COLO829 (cell line): Measurements from ENCODE around the gene SKI.
"Not testable (repeated sequence)": the region's sequence is repeated elsewhere in the genome, so short reads cannot be mapped to it uniquely, and the experiment has no call there.

ENCODE experiments used
- DNase-seq: peaks from one replicate; pipeline ENCODE4 v3.0.0; 2012; ENCODE audit warnings: low spot score

The SKI gene

DNA sequence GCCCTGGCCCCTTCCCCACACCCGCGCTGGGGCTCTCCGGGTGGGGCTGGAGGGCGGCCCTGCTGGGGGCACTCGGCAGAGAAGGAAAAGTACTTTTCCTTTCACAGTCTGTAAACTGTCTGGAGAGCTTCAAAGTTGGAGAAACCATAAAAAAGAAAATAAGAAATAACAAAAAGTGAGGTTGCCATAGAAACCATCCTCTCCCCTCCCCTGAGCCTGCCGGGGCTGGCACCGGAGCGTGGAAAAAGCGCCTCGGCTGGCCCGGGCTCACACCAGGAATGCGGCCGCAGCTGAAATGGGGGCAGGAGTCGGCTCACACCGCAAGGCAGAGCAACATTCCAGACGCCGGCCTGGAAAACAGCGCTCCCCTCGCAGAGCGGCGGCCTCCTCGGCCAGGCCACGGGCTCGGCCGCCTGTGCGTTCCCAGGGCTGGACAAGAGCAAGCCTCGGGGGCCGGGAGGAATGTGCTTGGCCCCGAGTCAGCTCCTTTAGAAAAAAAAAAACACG is 94.0 kb downstream of the SKI start:
- DNase-seq: no peak

GRCh38 chr1:2322581-2323211 is 94.6 kb downstream of the SKI start:
- DNase-seq: no peak

- no peak for DNase-seq
Measured at GRCh38 chr1:2323451-2323974, 95.4 kb downstream of the SKI start.

- DNase-seq: no peak
Measured at GRCh38 chr1:2324553-2325366, 96.6 kb downstream of the SKI start.

DNA sequence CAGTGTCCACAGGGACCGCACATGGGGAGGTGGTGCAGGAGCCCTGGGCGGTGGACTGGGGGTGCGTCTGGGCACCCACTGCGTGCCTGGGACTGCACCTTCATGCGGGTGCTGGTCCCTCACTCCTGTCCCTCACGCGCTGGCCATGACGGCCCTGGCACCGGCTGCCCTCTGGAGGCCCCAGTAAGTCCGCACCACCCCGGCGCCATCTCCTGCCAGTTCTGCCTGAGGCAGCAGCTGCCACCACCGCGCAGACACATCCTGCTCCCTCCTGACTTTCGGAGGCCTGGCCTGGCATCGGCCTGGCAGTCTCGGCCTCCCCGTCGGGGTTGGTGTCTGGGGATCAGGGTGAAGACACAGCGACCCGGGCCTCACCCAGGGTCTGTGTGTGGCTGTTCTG is 98.4 kb downstream of the SKI start:
- DNase-seq: no peak

DNA sequence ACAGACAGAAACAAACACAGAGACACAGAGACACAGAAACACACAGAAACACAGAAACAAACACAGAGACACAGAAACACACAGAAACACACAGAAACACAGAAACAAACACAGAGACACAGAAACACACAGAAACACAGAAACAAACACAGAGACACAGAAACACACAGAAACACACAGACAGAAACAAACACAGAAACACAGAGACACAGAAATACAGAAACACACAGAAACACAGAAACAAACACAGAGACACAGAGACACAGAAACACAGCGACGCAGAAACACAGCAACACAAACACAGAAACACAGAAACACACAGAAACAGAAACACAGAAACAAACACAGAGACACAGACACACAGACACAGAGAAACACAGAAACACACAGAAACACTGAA is 99.0 kb downstream of the SKI start:
- not testable (repeated sequence) for DNase-seq

GRCh38 chr1:2327841-2328240 is 99.7 kb downstream of the SKI start:
- DNase-seq: no peak

DNA sequence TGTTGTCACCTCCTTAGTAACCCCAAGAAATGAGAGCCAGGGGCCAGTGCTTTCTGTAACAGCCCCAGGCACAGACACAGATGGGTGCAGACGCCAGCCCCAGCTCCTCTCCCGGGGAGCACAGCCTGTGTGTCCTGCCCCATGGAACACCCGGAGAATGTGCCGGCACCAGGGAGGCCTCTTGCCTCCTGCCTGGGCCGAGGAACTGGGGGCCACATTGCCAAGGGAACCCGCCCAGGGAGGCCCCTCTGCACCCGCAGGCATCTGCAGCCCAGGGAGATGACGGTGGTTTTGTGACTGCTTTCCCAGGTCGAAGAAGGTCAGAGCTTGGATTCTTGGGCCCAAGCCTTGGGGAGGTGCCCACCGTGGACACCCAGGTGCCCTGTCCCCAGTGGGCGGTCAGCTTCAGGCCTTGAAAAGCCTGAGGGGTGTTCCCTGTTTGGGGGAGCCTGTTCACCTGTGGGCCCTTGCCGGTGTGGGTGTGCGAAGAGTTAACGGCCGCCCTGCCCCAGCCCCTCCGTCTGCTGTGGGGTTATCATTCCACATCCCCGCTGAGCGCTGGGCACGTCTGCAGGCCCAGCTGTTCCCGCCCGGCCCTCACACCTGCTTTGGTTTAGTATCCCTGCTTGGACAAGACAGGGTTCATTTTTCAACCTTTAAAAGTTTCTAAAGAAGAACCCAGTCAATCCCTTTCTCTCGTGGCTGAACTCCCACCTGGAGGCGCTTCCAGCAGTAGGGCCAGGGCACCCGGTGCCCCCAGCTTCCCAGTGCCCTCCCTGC is 100.7 kb downstream of the SKI start:
- no peak for DNase-seq

DNA sequence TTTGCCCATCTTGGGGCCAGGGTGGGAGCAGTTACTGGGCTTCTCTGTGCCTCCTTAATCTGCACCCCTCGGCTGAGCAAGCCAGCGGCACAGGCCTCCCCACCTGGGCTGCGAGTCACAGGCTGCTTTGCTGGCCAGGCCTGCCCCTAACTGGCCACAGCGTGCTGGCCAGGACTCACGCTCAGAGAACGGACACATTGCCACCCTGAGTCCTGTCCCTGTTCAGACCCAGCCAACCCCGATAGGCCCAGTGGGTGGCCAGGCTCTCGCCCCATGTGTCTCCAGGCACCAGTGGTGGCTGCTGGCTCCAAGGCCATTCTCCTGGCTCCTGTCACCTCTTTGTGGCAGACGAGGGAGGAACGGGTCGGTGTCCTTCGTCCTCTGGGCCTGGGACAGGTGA is 101.9 kb downstream of the SKI start:
- no peak for DNase-seq

GRCh38 chr1:2330519-2331199 is 102.5 kb downstream of the SKI start:
- DNase-seq: no peak

- no peak for DNase-seq
Measured at GRCh38 chr1:2331200-2331544, 103.1 kb downstream of the SKI start.

DNA sequence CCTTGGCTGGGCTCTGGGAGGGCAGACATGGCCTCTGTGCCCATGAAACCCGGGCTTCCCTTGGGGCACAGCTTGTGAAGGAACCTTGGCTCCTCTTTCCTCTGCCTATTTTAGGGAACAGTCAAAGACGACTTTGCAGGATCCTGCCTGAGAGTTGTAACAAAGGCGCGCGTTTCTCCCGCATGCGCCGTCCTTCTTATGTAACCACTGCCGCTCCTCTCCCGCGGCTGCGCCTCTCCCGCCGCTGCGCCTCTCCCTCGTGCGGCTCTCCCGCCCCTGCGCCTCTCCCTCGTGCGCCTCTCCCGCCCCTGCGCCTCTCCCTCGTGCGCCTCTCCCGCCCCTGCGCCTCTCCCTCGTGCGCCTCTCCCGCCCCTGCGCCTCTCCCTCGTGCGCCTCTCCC is 103.5 kb downstream of the SKI start:
- DNase-seq: not testable (repeated sequence)

GRCh38 chr1:2334366-2334765 is 106.2 kb downstream of the SKI start:
- DNase-seq: no peak

DNA sequence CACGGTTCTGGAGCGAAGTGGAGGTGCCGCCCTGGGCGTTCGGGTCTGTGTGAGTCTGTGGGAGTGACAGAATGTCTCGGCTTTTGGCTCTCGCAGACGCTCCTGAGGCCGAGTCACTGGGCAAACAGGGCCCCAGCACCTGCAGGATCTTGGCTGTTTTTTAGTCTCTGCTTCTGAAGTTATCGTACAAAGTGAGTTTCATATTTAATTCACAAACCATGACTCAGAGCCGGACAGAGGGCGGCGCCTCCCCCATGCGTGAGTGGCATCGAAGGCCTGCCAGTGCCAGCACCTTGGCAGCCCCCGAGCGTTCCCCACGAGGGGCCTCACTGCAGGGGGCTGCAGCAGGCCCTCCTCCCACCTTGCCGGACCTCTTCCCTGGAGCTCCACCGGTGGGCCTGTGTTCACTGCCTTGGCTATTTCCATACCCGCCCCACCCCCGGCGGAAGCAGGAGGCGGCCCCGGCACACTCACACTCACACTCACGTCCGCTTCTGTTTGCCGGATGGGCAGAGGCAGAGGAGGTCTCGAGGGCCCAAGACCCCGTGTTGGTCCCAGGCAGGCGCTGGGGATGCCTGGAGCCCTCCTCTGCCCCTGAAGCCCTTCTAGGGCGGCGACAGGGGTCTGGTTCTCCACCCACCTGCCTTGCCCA is 106.9 kb downstream of the SKI start:
- no peak for DNase-seq

DNA sequence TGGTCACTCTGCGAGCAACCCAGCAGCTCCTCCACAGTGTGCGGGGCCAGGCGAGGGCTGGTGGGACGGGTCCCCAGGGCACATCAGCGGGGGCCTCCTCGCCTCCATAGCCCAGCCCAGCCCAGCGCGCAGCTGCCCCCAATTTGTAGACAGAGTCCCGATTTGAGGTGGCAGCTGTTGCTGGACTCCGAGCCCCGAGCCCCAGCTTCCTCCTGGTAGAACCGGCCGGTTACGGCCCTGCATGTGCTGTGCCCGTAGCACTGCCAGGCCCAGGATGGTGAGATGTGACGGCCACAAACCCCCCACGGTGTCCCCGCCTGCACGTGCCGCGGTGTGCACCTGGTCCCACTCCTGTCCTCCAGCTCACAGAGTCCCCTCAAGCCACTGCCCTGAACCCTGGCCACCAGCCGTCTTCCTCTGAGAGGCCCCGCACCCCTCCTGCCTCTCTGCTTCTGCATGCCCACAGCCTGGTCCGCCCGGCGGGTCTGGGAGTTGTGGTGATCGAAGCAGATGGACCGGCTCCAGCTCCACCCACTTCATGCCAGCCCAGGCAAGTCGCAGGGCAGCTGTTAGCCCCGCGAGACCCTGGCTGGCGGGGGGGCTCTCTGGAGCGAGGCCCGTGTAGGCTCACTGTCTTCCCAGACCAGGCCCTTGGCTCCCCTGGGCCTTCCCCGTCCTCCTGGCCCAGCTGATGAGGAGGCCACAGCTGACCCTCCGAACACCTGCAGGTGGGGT is 107.8 kb downstream of the SKI start:
- DNase-seq: no peak

GRCh38 chr1:2336499-2336898 is 108.4 kb downstream of the SKI start:
- no peak for DNase-seq

DNA sequence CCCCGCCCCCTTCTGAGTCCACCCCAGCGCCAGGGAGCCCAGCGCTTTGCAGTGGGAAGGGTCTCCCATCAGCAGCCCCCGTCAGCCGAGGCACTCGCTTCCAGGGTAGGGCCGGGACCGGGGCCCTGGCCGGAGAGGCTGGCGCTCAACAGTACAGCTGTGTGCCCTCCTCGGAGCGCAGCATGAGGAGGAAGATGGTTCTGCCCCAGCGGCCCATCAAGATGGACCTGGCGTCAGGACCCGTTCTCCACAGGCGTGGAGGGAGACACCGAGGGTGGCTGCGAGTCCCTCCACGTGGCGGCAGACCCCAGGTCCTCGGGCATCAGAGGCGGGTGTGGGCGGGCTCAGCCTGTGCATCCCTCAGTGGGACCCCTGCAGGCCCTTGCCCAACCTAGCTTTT is 109.0 kb downstream of the SKI start:
- DNase-seq: no peak

- DNase-seq: no peak
Measured at GRCh38 chr1:2337501-2337900, 109.4 kb downstream of the SKI start.

GRCh38 chr1:2339206-2340085 is 111.3 kb downstream of the SKI start:
- no peak for DNase-seq
